Adrenal gland (tissue), 12 donors: ENCODE measurements around the gene MRPL54. TPM values are rescaled to one million over a fixed set of nuclear protein-coding genes. Genes with fewer than 3 reads are reported as not detected.

ENCODE experiments used
- DNase-seq, 7 donors: peaks; one replicate each; pipeline ENCODE4 v3.0.0-alpha.2; 2019 to 2020
- H3K27ac ChIP-seq, 5 donors: fragments of 200-600 bp; sonication (generic) in 4 of 5; 1 replicate in 3 of 5; 2 replicates in 2 of 5; pipeline versions ENCODE4 v1.5.1 to v1.8.0; 2016 to 2020; ENCODE audit warnings: mild to moderate bottlenecking in 1 of 5
- H3K27me3 ChIP-seq: fragments of 200-600 bp; 2 replicates; pipeline ENCODE4 v1.8.0; 2021
- H3K36me3 ChIP-seq, 2 donors: fragments of 200-600 bp; replicated peaks in 1 of 2; 1 replicate in 1 of 2; 2 replicates in 1 of 2; pipeline versions ENCODE4 v1.5.1 to v1.8.0; 2018 to 2022
- H3K4me1 ChIP-seq, 2 donors: fragments of 200-600 bp; replicated peaks in 1 of 2; 1 replicate in 1 of 2; 2 replicates in 1 of 2; pipeline versions ENCODE4 v1.5.1 to v1.8.0; 2018 to 2021
- H3K4me3 ChIP-seq, 4 donors: fragments of 200-600 bp; sonication (generic) in 3 of 4; one replicate each; pipeline ENCODE4 v1.5.1; 2016 to 2018
- H3K9me3 ChIP-seq, 3 donors: fragments of 200-600 bp; sonication (generic) in 1 of 3; replicated peaks in 1 of 3; 1 replicate in 2 of 3; 2 replicates in 1 of 3; pipeline versions ENCODE4 v1.5.1 to v1.8.0; 2016 to 2021
- POLR2A ChIP-seq, 2 donors: fragments of 450-650 bp; IDR thresholded peaks; one replicate each; pipeline ENCODE4 v1.6.1; 2017; ENCODE audit warnings: antibody characterized with exemption in 2 of 2, mild to moderate bottlenecking in 2 of 2, moderate library complexity in 1 of 2
- WGBS, 4 donors: extraction: QIAGEN DNeasy Blood & Tissue Kit in 2 of 4; methylation state at CpG; one replicate each; pipeline versions ENCODE4 v1.1.5 to v1.1.7; 2013 to 2017; 5-methylcytosine and 5-hydroxymethylcytosine counted together
- intact Hi-C, 2 donors: fragments of 100-400 bp; cut with DNase I; formaldehyde crosslinking; loops; one replicate each; pipeline versions ENCODE4 v1.14.1 to v1.15.0; 2022 to 2023
- polyA plus RNA-seq, 3 donors: library from polyadenylated mRNA; stranded (reverse); fragments of 200-250 nt in 2 of 3; fragments of 350-450 nt in 1 of 3; fragmentation: Illumina TruSeq in 1 of 3; extraction: RNeasy Lipid Tissue Mini Kit (QIAGEN cat#74804) in 1 of 3; gene quantifications; one replicate each; pipeline ENCODE4 v1.2.3, GENCODE V29; 2013 to 2014
- total RNA-seq, 9 donors: library from RNA; depleted of rRNA in 4 of 9; stranded (reverse); fragments of >200 nt in 4 of 9; fragments of 120-200 nt in 1 of 9; fragmentation: NEBNext Ultra II Directional in 1 of 9; extraction: Animal tissue kit (Norgen Biotek cat#: 25700) in 1 of 9; gene quantifications; one replicate each; pipeline versions ENCODE4 v1.1.0 to v1.2.4, GENCODE V29; 2013 to 2023
- TF ChIP-seq, protein P1 (sequence below), 6 experiments: fragments of 450-650 bp in 4 of 6; fragments of 200-600 bp in 2 of 6; sonication (generic) in 1 of 6; IDR thresholded peaks; 1 replicate in 5 of 6; 2 replicates in 1 of 6; pipeline versions ENCODE4 v1.5.1 to v1.8.0; 2016 to 2021; ENCODE audit warnings: antibody characterized with exemption in 6 of 6, mild to moderate bottlenecking in 2 of 6, moderate library complexity in 1 of 6
- donor health status: healthy with polysubstance abuse.
- donor health status: Bipolar disorder and iron deficiency.
- donor health status: DM: yes; HTN: yes; CAD: no.
- donor health status: DM: no; HTN: no; CAD: no.
- donor health status: DM: no; HTN: no; CAD: no.
- donor health status: DM: yes; HTN: yes; CAD: no.

The MRPL54 gene
- total and polyA plus RNA-seq, 12 donors = 60.2 to 229 (median 107) TPM

- 88 to 94% (median 93%) methylated on average over 20 to 32 of the region's 32 CpGs for WGBS, 4 donors
- H3K9me3 ChIP-seq = no peaks in the 10 kb centered on the region
- H3K27me3 ChIP-seq = no peaks in the 10 kb centered on the region
- no peaks in the 10 kb centered on the region for H3K4me1 ChIP-seq
- intact Hi-C loops = no loop called here
- TF ChIP-seq, protein P1, sequence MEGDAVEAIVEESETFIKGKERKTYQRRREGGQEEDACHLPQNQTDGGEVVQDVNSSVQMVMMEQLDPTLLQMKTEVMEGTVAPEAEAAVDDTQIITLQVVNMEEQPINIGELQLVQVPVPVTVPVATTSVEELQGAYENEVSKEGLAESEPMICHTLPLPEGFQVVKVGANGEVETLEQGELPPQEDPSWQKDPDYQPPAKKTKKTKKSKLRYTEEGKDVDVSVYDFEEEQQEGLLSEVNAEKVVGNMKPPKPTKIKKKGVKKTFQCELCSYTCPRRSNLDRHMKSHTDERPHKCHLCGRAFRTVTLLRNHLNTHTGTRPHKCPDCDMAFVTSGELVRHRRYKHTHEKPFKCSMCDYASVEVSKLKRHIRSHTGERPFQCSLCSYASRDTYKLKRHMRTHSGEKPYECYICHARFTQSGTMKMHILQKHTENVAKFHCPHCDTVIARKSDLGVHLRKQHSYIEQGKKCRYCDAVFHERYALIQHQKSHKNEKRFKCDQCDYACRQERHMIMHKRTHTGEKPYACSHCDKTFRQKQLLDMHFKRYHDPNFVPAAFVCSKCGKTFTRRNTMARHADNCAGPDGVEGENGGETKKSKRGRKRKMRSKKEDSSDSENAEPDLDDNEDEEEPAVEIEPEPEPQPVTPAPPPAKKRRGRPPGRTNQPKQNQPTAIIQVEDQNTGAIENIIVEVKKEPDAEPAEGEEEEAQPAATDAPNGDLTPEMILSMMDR (IDR thresholded peaks at IDR 0.05) = no peak
- no peak for TF ChIP-seq POLR2A (IDR thresholded peaks at IDR 0.05)
- DNase-seq = no peak
- H3K36me3 ChIP-seq = no peaks in the 10 kb centered on the region
- no peak overlapping the region for H3K4me3 ChIP-seq
- H3K27ac ChIP-seq = no peak overlapping the region
These were observed 32.0 kb upstream of the MRPL54 start for GRCh38 chr19:3730457-3730958.

DNA sequence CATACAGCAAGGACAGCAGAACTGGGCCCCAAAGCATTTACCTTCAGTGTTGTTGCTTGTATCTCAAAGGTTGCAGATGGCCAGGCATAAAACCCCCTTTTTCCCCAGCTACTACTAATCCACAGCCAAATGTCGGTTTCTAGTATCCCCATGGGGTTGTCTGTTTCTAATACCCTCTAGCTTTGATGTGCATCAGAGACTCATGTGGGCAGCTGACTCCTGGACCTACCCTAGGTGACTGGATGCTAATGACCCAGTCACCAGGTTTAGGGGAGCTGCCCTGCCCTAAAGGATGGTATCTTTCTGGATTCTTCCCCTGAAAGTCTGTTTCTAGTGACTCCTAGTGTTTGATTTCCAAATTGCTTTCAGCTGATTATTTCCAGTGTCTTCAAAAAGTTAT is 30.4 kb upstream of the MRPL54 start:
- H3K4me3 ChIP-seq = no peak overlapping the region
- no peak for DNase-seq
- H3K27me3 ChIP-seq = no peaks in the 10 kb centered on the region
- H3K9me3 ChIP-seq = no peaks in the 10 kb centered on the region
- no peaks in the 10 kb centered on the region for H3K36me3 ChIP-seq
- WGBS, 4 donors = 87 to 100% (median 89%) methylated on average over 1 of the region's 1 CpG
- intact Hi-C loops = no loop called here
- no peaks in the 10 kb centered on the region for H3K4me1 ChIP-seq
- no peak overlapping the region for H3K27ac ChIP-seq
- TF ChIP-seq, protein P1 (IDR thresholded peaks at IDR 0.05) = no peak
- no peak for TF ChIP-seq POLR2A (IDR thresholded peaks at IDR 0.05)

DNA sequence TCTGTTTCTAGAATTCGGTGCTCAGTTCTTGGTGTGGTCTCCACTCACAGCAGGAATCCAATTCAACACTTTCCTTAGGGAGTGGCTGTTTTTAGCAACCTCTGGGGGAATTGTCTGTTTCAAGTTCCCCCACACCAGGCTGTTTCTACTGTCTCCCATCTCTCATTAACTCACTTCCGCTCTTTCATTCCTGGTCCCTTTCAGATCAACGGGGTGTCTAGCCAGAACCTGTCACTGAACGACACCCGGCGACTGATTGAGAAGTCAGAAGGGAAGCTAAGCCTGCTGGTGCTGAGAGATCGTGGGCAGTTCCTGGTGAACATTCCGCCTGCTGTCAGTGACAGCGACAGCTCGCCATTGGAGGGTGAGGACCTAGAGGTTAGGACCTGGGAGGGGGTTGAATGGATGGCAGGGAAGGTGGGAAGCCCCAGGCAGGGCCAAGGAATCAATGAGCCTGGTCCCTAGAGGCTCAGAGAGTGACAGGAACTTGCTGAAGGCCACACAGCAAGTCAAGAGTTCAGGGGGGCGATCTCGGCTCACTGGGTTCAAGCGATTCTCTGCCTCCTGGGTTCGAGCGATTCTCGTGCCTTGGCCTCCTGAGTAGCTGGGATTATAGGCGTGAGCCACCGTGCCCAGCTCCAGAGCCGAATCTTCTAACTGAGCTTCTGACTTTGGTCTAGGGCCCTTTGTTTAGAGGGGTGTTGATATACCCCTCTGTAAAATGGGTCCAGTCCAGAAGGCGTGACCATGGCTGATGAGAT is 28.8 kb upstream of the MRPL54 start:
- WGBS, 4 donors = 67 to 80% (median 77%) methylated on average over 12 to 20 of the region's 20 CpGs
- H3K4me3 ChIP-seq = no peak overlapping the region

GRCh38 chr19:3734310-3734600 is 28.2 kb upstream of the MRPL54 start:
- WGBS, 4 donors = 79 to 89% (median 85%) methylated on average over 4 to 14 of the region's 14 CpGs
- DNase-seq = no peak
- H3K27me3 ChIP-seq = no peaks in the 10 kb centered on the region
- H3K27ac ChIP-seq = no peak overlapping the region
- no peaks in the 10 kb centered on the region for H3K9me3 ChIP-seq
- no peaks in the 10 kb centered on the region for H3K4me1 ChIP-seq
- no peaks in the 10 kb centered on the region for H3K36me3 ChIP-seq
- intact Hi-C loops = no loop called here
- H3K4me3 ChIP-seq = no peak overlapping the region
- TF ChIP-seq, protein P1 (IDR thresholded peaks at IDR 0.05) = no peak
- TF ChIP-seq POLR2A (IDR thresholded peaks at IDR 0.05) = no peak

More for the DNA sequence above, 28.8 kb upstream of the MRPL54 start:
- intact Hi-C loops = no loop called here
- TF ChIP-seq, protein P1 (IDR thresholded peaks at IDR 0.05) = no peak
- no peak for TF ChIP-seq POLR2A (IDR thresholded peaks at IDR 0.05)
- no peak for DNase-seq
- no peaks in the 10 kb centered on the region for H3K27me3 ChIP-seq
- H3K4me1 ChIP-seq = no peaks in the 10 kb centered on the region
- H3K9me3 ChIP-seq = no peaks in the 10 kb centered on the region
- no peaks in the 10 kb centered on the region for H3K36me3 ChIP-seq
- no peak overlapping the region for H3K27ac ChIP-seq
